SK-N-MC (cell line): Measurements from ENCODE around the gene MPC1.

Experiments used
- EZH2 ChIP-seq: fragments of 200-600 bp; sonication (generic); IDR thresholded peaks from one replicate; pipeline ENCODE4 v1.6.1; 2017; ENCODE audit warnings: antibody characterized with exemption
- FOXP2 ChIP-seq: optimal IDR thresholded peaks from 2 replicates; pipeline ENCODE3; 2011; ENCODE audit warnings: mild to moderate bottlenecking, moderate library complexity; ENCODE audit not compliant: insufficient read depth; ENCODE audit errors: extremely low read length, control extremely low read depth
- POLR2AphosphoS5 ChIP-seq: IDR thresholded peaks from 2 replicates; pipeline ENCODE4 v1.6.1; 2012; ENCODE audit warnings: mild to moderate bottlenecking, low read depth, low read length, borderline replicate concordance

DNA sequence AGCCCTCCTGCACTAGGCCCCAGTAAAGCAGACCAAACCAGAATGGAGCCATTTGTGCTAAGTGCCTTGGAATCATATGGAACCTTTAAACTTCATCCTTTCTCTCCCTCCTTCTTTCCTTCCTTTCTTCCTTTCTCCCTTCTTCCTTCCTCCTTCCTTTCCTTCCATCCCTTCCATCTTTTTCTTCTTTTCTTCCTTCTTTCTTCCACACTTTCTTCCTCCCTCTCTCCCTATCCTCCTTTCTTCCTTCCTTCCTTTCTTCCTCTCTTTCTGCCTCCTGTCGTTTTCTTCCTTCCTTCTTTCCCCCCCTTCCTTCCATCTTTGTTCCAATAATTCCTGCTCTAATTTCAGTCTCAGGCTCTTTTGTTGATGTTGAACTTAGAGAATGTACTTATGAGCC, 29.2 kb downstream of the MPC1 start:
- no peak for TF ChIP-seq EZH2
- no peak for TF ChIP-seq FOXP2
- no peak for TF ChIP-seq POLR2AphosphoS5
